ENCODE measurements around the gene DGCR8. TPM values are rescaled to one million over a fixed set of nuclear protein-coding genes. Genes with fewer than 3 reads are reported as not detected.

DGCR8 gene
- polyA plus RNA-seq, 2 of the 4 experiments (the other 2 are of a cell fraction) = 18.1 to 21.3 TPM

DNA sequence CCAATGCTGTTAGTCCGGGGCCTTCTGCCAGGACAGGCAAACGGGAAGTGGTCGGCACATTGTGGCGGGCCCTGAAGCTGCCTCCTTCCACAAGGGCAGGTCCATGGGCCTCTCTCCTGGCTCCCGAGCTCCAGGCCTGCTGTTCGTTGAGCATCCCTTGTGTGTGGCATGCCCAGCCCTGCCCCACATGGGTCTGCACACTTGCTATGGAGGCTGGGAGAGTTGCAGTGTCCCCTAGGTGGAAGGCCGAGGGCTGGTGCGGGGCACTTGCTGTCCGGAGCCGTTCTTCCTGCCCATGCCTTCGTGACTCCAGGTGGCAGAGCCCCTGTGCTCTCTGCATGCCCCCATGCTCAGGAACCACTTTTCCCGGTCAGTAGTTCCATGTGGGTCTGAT is 26.0 kb upstream of the DGCR8 start:
- no peaks in the 10 kb centered on the region for H3K9me3 ChIP-seq
- ChIA-PET CTCF (interaction anchor here (1.1 to 1.5 kb wide), 2 partner anchors 9 to 15 kb away, joined by 3 to 4 read pairs; no protein-coding TSS in a partner anchor), POLR2A (no interaction called here)
- TF ChIP-seq EHMT2 (IDR thresholded peaks at IDR 0.05; ENCODE audit: low read depth) = no peak
- no peak for TF ChIP-seq RAD21 (conservative IDR thresholded peaks at IDR 0.05 in 1 of 2, IDR thresholded peaks at IDR 0.05 in 1 of 2)
- TF ChIP-seq, protein P1, sequence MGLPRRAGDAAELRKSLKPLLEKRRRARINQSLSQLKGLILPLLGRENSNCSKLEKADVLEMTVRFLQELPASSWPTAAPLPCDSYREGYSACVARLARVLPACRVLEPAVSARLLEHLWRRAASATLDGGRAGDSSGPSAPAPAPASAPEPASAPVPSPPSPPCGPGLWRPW (IDR thresholded peaks at IDR 0.05) = no peak
- TF ChIP-seq SREBF2 (IDR thresholded peaks at IDR 0.05) = no peak
- TF ChIP-seq HOXB13 (CRISPR knock-in tag; IDR thresholded peaks at IDR 0.05; ENCODE audit: low read depth) = no peak
- TF ChIP-seq NR3C1 (IDR thresholded peaks at IDR 0.05) = no peak
- TF ChIP-seq NFE2L2 (conservative IDR thresholded peaks at IDR 0.05; ENCODE audit: low read length) = no peak
- no peak overlapping the region for H3K4me3 ChIP-seq
- H3K27ac ChIP-seq = no peak overlapping the region
- no peaks in the 10 kb centered on the region for H3K4me1 ChIP-seq
- FAIRE-seq = no peak
- no peak for ATAC-seq
- 95% methylated on average over 4 of the region's 12 CpGs for WGBS (ENCODE audit: missing lambda C conversion rate)
- no peak overlapping the region for H3K4me2 ChIP-seq
- DNase-seq (ENCODE audit: low read depth in 1 of 2, low spot score in 1 of 2) = no peak

DNA sequence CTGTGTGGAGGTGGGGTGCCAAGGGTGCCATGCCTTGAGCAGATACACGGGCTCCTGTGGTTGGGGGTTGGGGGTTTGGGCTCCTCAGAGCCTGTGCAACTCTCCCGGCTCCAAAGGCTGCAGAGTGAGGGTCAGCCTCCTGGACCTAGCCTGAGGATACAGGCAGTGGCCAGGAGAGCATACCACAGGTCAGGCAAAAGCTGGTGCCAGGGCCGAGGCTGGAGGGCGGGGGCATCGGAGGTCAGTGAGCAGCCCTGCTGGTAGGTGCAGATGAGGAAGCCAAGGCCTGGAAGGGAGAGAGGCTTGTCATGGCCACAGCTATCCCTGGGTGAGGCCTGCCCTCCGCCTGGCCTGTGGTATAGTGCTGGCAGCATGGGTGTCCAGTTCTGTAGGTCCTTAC is 25.6 kb upstream of the DGCR8 start:
- Histone ChIP-seq H3K4me3 (no peak overlapping the region), H3K4me2 (no peak overlapping the region), H3K27ac (no peak overlapping the region), H3K9me3 (no peaks in the 10 kb centered on the region), H3K4me1 (no peaks in the 10 kb centered on the region)
- no peak for FAIRE-seq
- DNase-seq (ENCODE audit: low read depth in 1 of 2, low spot score in 1 of 2) = no peak
- ChIA-PET CTCF (interaction anchor here (1.1 to 1.5 kb wide), 2 partner anchors 9 to 15 kb away, joined by 3 to 4 read pairs; no protein-coding TSS in a partner anchor), POLR2A (no interaction called here)
- TF ChIP-seq CHD4 (IDR thresholded peaks at IDR 0.05; ENCODE audit: borderline replicate concordance) (no peak), KDM5A (IDR thresholded peaks at IDR 0.05) (no peak), JUN (IDR thresholded peaks at IDR 0.05) (no peak), KDM1A (IDR thresholded peaks at IDR 0.05; ENCODE audit: low read depth) (no peak), ZFP36 (IDR thresholded peaks at IDR 0.05; ENCODE audit: borderline replicate concordance, partially characterized antibody) (no peak), RAD21 (conservative IDR thresholded peaks at IDR 0.05 in 1 of 2, IDR thresholded peaks at IDR 0.05 in 1 of 2) (no peak), CBX8 (IDR thresholded peaks at IDR 0.05) (no peak), TP53 (CRISPR knock-in tag; IDR thresholded peaks at IDR 0.05) (no peak), HDAC2 (IDR thresholded peaks at IDR 0.05) (no peak), CBX2 (IDR thresholded peaks at IDR 0.05; ENCODE audit: borderline replicate concordance, low read depth) (no peak), POLR2AphosphoS2 (conservative IDR thresholded peaks at IDR 0.05; ENCODE audit: low read length) (no peak)
- TF ChIP-seq, protein P1 (IDR thresholded peaks at IDR 0.05) = no peak
- TF ChIP-seq, protein P2, sequence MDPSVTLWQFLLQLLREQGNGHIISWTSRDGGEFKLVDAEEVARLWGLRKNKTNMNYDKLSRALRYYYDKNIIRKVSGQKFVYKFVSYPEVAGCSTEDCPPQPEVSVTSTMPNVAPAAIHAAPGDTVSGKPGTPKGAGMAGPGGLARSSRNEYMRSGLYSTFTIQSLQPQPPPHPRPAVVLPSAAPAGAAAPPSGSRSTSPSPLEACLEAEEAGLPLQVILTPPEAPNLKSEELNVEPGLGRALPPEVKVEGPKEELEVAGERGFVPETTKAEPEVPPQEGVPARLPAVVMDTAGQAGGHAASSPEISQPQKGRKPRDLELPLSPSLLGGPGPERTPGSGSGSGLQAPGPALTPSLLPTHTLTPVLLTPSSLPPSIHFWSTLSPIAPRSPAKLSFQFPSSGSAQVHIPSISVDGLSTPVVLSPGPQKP (IDR thresholded peaks at IDR 0.05; ENCODE audit: low read depth, low read length) = no peak
- no peak for ATAC-seq
- 95% methylated on average over 4 of the region's 6 CpGs for WGBS (ENCODE audit: missing lambda C conversion rate)

DNA sequence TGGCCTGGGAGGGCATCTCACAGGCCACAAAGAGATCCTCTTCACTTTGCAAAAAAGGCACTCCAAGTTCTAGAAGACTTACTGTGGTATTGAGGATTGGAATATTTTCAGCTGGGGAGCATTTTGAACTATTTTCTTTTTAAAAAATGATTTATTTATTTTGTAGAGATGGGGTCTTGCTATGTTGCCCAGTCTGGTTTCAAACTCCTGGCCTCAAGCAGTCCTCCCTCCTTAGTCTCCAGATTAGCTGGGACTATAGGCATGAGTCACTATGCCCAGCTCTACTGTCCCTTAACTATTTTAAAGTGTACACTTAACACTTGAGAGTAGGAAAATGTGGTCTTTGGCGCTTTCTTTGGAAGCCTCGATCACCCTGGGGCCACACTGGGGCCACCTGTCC is 24.9 kb upstream of the DGCR8 start:
- Histone ChIP-seq H3K4me2 (no peak overlapping the region), H3K4me1 (no peaks in the 10 kb centered on the region), H3K4me3 (no peak overlapping the region), H3K9me3 (no peaks in the 10 kb centered on the region), H3K27ac (no peak overlapping the region)
- no peak for TF ChIP-seq ZNF302 (CRISPR knock-in tag; IDR thresholded peaks at IDR 0.05)
- no peak for TF ChIP-seq ESRRA (IDR thresholded peaks at IDR 0.05; ENCODE audit: borderline replicate concordance, low read length)
- TF ChIP-seq SREBF2 (IDR thresholded peaks at IDR 0.05) = no peak
- no peak for ATAC-seq
- WGBS (ENCODE audit: missing lambda C conversion rate) = 100% methylated on average over 2 of the region's 2 CpGs
- CTCF ChIA-PET = interaction anchor here (1.5 kb wide), 1 partner anchor 10 kb away, joined by 4 read pairs; no protein-coding TSS in a partner anchor
- no peak for FAIRE-seq
- DNase-seq (ENCODE audit: low read depth in 1 of 2, low spot score in 1 of 2) = no peak
- POLR2A ChIA-PET = no interaction called here

DNA sequence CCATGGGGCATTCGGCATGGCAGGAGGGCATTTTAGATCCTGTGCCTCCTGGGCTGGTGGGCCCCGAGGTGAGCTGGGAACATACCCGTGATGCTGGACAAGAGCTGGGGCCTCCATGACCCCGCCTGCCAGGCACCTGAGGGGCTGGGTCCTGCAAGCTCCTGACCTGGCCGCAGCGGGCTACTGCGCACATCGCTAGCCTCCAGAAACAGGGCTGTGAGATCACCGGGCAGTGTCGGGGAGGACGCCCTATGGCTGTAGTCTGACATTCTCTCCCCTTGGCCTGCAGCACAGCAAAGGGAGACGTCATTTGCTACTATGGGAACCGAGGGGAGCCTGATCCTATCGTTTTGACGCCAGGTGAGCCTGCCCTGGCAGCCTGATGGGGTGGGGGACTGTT is 24.4 kb upstream of the DGCR8 start:
- ChIA-PET CTCF (interaction anchor here (0.6 to 1.5 kb wide), 2 partner anchors 10 to 13 kb away, joined by 3 to 4 read pairs; no protein-coding TSS in a partner anchor), POLR2A (no interaction called here)
- no peak overlapping the region for H3K4me3 ChIP-seq
- H3K4me1 ChIP-seq = no peaks in the 10 kb centered on the region
- H3K4me2 ChIP-seq = no peak overlapping the region
- no peak for ATAC-seq
- no peak for FAIRE-seq
- H3K9me3 ChIP-seq = no peaks in the 10 kb centered on the region
- 88% methylated on average over 9 of the region's 15 CpGs for WGBS (ENCODE audit: missing lambda C conversion rate)
- DNase-seq (ENCODE audit: low read depth in 1 of 2, low spot score in 1 of 2) = no peak
- TF ChIP-seq, protein P3, sequence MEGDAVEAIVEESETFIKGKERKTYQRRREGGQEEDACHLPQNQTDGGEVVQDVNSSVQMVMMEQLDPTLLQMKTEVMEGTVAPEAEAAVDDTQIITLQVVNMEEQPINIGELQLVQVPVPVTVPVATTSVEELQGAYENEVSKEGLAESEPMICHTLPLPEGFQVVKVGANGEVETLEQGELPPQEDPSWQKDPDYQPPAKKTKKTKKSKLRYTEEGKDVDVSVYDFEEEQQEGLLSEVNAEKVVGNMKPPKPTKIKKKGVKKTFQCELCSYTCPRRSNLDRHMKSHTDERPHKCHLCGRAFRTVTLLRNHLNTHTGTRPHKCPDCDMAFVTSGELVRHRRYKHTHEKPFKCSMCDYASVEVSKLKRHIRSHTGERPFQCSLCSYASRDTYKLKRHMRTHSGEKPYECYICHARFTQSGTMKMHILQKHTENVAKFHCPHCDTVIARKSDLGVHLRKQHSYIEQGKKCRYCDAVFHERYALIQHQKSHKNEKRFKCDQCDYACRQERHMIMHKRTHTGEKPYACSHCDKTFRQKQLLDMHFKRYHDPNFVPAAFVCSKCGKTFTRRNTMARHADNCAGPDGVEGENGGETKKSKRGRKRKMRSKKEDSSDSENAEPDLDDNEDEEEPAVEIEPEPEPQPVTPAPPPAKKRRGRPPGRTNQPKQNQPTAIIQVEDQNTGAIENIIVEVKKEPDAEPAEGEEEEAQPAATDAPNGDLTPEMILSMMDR (IDR thresholded peaks at IDR 0.05) = no peak
- TF ChIP-seq ZSCAN20 (CRISPR knock-in tag; IDR thresholded peaks at IDR 0.05) (no peak), ESRRA (IDR thresholded peaks at IDR 0.05; ENCODE audit: borderline replicate concordance, low read length) (no peak), EHMT2 (IDR thresholded peaks at IDR 0.05; ENCODE audit: low read depth) (no peak)
- no peak overlapping the region for H3K27ac ChIP-seq

All from A549 (cell line).